ENCODE data around the gene HOXA4. TPM values are rescaled to one million over a fixed set of nuclear protein-coding genes. Genes with fewer than 3 reads are reported as not detected.

Gene HOXA4
- total RNA-seq, 1 experiment from 2014 or later: 2.0 TPM

DNA sequence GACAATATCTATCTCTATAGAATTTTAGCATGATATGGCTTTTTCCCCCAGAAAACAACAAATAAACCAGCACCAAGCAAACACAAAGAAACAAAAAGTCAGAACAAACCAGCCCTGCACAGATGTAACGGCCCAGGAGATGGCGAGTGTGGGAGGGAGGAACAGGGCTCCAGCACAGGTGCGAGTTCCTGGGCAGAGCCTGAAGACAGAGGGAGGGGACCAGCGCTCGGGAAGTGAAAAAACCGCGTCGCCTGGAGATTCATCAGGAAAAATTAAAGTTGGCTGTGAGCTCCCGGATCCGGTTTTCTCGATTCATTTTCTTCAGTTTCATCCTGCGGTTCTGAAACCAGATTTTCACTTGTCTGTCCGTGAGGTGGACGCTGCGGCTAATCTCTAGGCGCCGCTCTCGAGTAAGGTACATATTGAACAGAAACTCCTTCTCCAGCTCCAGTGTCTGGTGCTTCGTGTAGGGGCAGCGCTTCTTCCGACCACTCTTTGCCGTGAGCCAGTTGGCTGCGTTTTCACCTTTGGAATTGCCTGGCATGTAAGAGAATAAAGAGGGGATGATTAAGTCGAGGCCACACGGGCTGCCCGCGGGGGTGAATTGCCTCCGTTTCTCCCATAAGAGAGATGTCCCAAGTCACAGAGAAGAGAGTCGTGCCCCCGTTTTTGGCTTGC, 41.2 kb upstream of the HOXA4 start:
- no peaks in the 10 kb centered on the region for H4K20me1 ChIP-seq (ENCODE audit: insufficient read depth)
- TSS peak; percentile 3 for BruUV-seq (replicated peaks)
- DNase-seq (ENCODE audit: low read depth, low spot score) (no peak), ATAC-seq (0 out of 2 replicates have a peak, but pooled peaks have one; percentile 16)
- peak overlapping the region; percentile 66 to 77 for H3K4me3 ChIP-seq (replicated peaks in 1 of 2; ENCODE audit: low read depth in 1 of 2, low read length in 2 of 2)
- TF ChIP-seq YY1 (IDR thresholded peaks at IDR 0.05; ENCODE audit: extremely low read depth, insufficient replicate concordance, low read depth, low read length) (no peak), POLR2A (IDR thresholded peaks at IDR 0.05; ENCODE audit: borderline replicate concordance, extremely low read depth, insufficient read depth, insufficient read length) (peak; percentile 26), SRF (IDR thresholded peaks at IDR 0.05; ENCODE audit: low read depth) (no peak), ZNF274 (IDR thresholded peaks at IDR 0.05; ENCODE audit: low read depth, low read length) (no peak), POLR2AphosphoS5 (IDR thresholded peaks at IDR 0.05; ENCODE audit: low read depth, low read length) (peak; percentile 14; the same call in 1 of the 2 replicates), FOSL1 (IDR thresholded peaks at IDR 0.05; ENCODE audit: low read depth) (no peak), SP1 (IDR thresholded peaks at IDR 0.05; ENCODE audit: low read depth) (no peak), TCF7L2 (IDR thresholded peaks at IDR 0.05; ENCODE audit: borderline replicate concordance, extremely low read depth, insufficient read depth, insufficient read length) (no peak)
- TF ChIP-seq, protein P1, sequence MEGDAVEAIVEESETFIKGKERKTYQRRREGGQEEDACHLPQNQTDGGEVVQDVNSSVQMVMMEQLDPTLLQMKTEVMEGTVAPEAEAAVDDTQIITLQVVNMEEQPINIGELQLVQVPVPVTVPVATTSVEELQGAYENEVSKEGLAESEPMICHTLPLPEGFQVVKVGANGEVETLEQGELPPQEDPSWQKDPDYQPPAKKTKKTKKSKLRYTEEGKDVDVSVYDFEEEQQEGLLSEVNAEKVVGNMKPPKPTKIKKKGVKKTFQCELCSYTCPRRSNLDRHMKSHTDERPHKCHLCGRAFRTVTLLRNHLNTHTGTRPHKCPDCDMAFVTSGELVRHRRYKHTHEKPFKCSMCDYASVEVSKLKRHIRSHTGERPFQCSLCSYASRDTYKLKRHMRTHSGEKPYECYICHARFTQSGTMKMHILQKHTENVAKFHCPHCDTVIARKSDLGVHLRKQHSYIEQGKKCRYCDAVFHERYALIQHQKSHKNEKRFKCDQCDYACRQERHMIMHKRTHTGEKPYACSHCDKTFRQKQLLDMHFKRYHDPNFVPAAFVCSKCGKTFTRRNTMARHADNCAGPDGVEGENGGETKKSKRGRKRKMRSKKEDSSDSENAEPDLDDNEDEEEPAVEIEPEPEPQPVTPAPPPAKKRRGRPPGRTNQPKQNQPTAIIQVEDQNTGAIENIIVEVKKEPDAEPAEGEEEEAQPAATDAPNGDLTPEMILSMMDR (IDR thresholded peaks at IDR 0.05 in 2 of 3, conservative IDR thresholded peaks at IDR 0.05 in 1 of 3; ENCODE audit: borderline replicate concordance in 1 of 3, insufficient read depth in 1 of 3, low read depth in 2 of 3, low read length in 2 of 3): 0 out of 6 replicates have a peak, but pooled peaks of 1 of the 3 experiments have one; percentile 4
- intact Hi-C loops (cut with micrococcal nuclease): no loop called here
- H3K79me2 ChIP-seq (ENCODE audit: insufficient read depth, low read length): peaks cover 81% of the 10 kb centered on the region
- peaks cover 34 to 69% of the 10 kb centered on the region in 2 experiments for H3K4me1 ChIP-seq (ENCODE audit: control insufficient read depth in 1 of 2, insufficient read depth in 2 of 2, low read length in 2 of 2)
- peak overlapping the region; percentile 91 for H3K27ac ChIP-seq (ENCODE audit: low read depth, low read length)
- no peak overlapping the region for H2AFZ ChIP-seq (ENCODE audit: low read depth, low read length, poor library complexity, severe bottlenecking)
- H3K36me3 ChIP-seq (ENCODE audit: control insufficient read depth in 1 of 2, insufficient read depth in 2 of 2, low read length in 2 of 2): no peaks in the 10 kb centered on the region
- H3K9me3 ChIP-seq (ENCODE audit: control insufficient read depth in 1 of 2, insufficient read depth in 1 of 2, low read depth in 1 of 2, low read length in 2 of 2): no peaks in the 10 kb centered on the region
- ChIA-PET RAD21 (ENCODE audit: low non-redundant PET in 1 of 2, low total read pairs in 2 of 2, uncharacterized antibody in 2 of 2, unreplicated experiment in 2 of 2) (interaction anchor here in 1 of 2 experiments (1.9 kb wide), 1 partner anchor 11 kb away, joined by 4 read pairs; no protein-coding TSS in a partner anchor), POLR2A (interaction anchor here (1.3 to 2.2 kb wide), 3 partner anchors 8 to 21 kb away, joined by 3 to 7 read pairs (median 5); no protein-coding TSS in a partner anchor), CTCF (interaction anchor here (1.8 to 6.6 kb wide), 2 partner anchors 8 to 11 kb away, joined by 3 to 32 read pairs; no protein-coding TSS in a partner anchor)
- no peaks in the 10 kb centered on the region for H3K27me3 ChIP-seq (ENCODE audit: insufficient read depth, low read length)
- no peaks in the 10 kb centered on the region for H3K9me2 ChIP-seq (ENCODE audit: insufficient read depth)
- H3K4me2 ChIP-seq (ENCODE audit: low read length): peak overlapping the region; percentile 97
- peak overlapping the region; percentile 89 for H3K9ac ChIP-seq (ENCODE audit: low read length)
